GM12801 (cell line): Measurements from ENCODE around the gene PCNX2.

ENCODE experiments used
- TF ChIP-seq, protein P1 (sequence below): IDR thresholded peaks from one replicate; pipeline ENCODE4 v1.5.1; 2011; ENCODE audit warnings: control low read depth; ENCODE audit not compliant: insufficient read length; ENCODE audit errors: extremely low read depth

PCNX2 gene

GRCh38 chr1:233295237-233295974 lies at the start of gene PCNX2:
PCNX2 (minus strand) TSS chr1:233295725; CDS start chr1:233295478, 247 bp downstream.
- TF ChIP-seq, protein P1, sequence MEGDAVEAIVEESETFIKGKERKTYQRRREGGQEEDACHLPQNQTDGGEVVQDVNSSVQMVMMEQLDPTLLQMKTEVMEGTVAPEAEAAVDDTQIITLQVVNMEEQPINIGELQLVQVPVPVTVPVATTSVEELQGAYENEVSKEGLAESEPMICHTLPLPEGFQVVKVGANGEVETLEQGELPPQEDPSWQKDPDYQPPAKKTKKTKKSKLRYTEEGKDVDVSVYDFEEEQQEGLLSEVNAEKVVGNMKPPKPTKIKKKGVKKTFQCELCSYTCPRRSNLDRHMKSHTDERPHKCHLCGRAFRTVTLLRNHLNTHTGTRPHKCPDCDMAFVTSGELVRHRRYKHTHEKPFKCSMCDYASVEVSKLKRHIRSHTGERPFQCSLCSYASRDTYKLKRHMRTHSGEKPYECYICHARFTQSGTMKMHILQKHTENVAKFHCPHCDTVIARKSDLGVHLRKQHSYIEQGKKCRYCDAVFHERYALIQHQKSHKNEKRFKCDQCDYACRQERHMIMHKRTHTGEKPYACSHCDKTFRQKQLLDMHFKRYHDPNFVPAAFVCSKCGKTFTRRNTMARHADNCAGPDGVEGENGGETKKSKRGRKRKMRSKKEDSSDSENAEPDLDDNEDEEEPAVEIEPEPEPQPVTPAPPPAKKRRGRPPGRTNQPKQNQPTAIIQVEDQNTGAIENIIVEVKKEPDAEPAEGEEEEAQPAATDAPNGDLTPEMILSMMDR = no peak

DNA sequence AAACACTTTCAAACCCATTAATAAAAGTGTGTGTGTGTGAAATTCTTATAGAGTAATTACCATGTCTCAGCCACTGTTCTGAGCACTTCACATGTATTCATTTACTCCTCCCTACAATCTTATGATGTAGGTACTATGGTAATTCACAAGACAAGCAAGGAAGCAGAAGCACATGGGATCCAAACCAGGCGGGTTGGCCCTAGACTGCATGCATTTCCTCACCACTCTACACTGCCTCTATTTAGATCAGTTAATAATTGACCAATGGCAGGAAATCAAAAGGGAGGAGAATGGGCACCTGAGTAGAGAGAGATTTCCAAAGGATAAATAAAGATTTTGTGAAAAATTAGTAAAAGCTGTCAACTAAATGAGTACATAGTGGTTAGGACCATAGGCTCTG lies 47.7 kb upstream of the PCNX2 start:
- TF ChIP-seq, protein P1 = no peak

DNA sequence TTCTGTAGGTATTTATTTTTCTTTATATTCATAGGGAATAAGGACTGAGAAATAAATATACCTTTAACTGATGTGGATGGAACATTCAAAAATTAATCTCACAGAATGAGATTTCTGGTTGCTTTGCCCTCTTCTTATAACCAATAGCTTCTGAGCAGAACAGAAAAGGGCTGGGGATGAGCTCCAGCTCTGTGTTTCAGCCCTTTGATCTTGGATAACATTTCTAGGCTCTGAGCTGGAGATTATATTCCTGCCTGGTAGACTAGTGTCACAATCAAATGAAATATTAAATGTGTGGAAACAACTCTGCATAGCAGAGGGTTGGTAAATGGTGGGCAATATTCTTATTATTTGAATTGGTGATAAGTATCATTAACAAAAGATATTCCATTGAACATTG lies 46.6 kb upstream of the PCNX2 start:
- TF ChIP-seq, protein P1 = no peak

- TF ChIP-seq, protein P1 = no peak
Observed at GRCh38 chr1:233340966-233341516, 45.5 kb upstream of the PCNX2 start.

- TF ChIP-seq, protein P1 = no peak
Observed at GRCh38 chr1:233340031-233340555, 44.6 kb upstream of the PCNX2 start.

GRCh38 chr1:233338102-233338501 lies 42.6 kb upstream of the PCNX2 start:
- TF ChIP-seq, protein P1 = no peak

DNA sequence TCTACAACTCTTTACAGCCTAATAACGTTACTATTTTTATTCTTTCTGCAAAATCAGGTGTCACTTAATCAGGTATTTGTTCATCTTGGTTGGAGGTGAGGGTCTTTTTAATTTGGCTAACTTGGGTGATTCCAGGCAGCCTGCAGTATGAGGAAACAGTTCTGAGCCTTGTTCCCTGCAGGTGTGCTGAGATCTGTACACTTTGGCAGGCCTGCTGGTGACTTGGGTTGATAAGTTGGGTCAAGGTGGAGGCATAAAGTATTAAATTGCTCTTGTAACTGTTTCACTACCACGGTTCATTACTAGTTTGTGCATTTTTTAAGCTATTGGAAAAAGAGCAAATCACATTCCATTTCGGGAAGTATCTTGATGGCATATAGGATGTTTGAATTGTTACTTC lies 42.0 kb upstream of the PCNX2 start:
- TF ChIP-seq, protein P1 = no peak
